Caco-2 (cell line): ENCODE measurements around the gene NUP210L. TPM values are rescaled to one million over a fixed set of nuclear protein-coding genes. Genes with fewer than 3 reads are reported as not detected.

Experiments used
- BruUV-seq: library from RNA; stranded (reverse); fragments of 400-500 nt; replicated peaks from 2 replicates; lab custom pipeline; 2021; lab: Mats Ljungman, UMichigan
- CTCF ChIA-PET: fragments of 300-600 bp; sonication (Branson Sonifier 250); formaldehyde crosslinking; loops from one replicate; lab custom pipeline; 2022; ENCODE audit warnings: antibody characterized with exemption; lab: Charles Lee
- POLR2A ChIA-PET: fragments of 300-600 bp; sonication (Branson Sonifier 250); formaldehyde crosslinking; loops from one replicate; lab custom pipeline; 2022; ENCODE audit warnings: antibody characterized with exemption; lab: Charles Lee
- DNase-seq, 2 experiments: peaks; one replicate each; pipeline versions ENCODE4 v3.0.0 to v3.0.0-alpha.2; 2020 to 2022
- H3K27me3 ChIP-seq: replicated peaks from 2 replicates; pipeline ENCODE4 v1.6.0; 2011; ENCODE audit warnings: low read length; ENCODE audit not compliant: control insufficient read depth, insufficient read depth
- H3K36me3 ChIP-seq: 2 replicates; pipeline ENCODE4 v1.5.1; 2011; ENCODE audit warnings: low read length; ENCODE audit not compliant: control insufficient read depth, insufficient read depth
- H3K4me1 ChIP-seq: fragments of 250-450 bp; sonication (Bioruptor Pico); 2 replicates; pipeline ENCODE4 v1.5.1; 2020; ENCODE audit warnings: mild to moderate bottlenecking
- H3K4me3 ChIP-seq: 2 replicates; pipeline ENCODE4 v1.5.1; 2011; ENCODE audit warnings: low read depth, mild to moderate bottlenecking, control low read depth, low read length
- H3K9me3 ChIP-seq: fragments of 250-450 bp; sonication (Bioruptor Pico); 2 replicates; pipeline ENCODE4 v1.5.1; 2020; ENCODE audit warnings: mild to moderate bottlenecking, moderate library complexity
- H3K27ac Mint-ChIP-seq: one replicate; pipeline ENCODE4 v1.8.0; 2022; ENCODE audit warnings: mixed read lengths; ENCODE audit not compliant: unreplicated experiment
- H3K27me3 Mint-ChIP-seq: one replicate; pipeline ENCODE4 v1.8.0; 2022; ENCODE audit warnings: mixed read lengths; ENCODE audit not compliant: insufficient read depth, unreplicated experiment
- H3K36me3 Mint-ChIP-seq: one replicate; pipeline ENCODE4 v1.8.0; 2022; ENCODE audit warnings: mild to moderate bottlenecking, mixed read lengths; ENCODE audit not compliant: insufficient read depth, unreplicated experiment
- H3K4me1 Mint-ChIP-seq: one replicate; pipeline ENCODE4 v1.8.0; 2022; ENCODE audit warnings: low read depth, mixed read lengths; ENCODE audit not compliant: unreplicated experiment
- H3K4me3 Mint-ChIP-seq: one replicate; pipeline ENCODE4 v1.8.0; 2022; ENCODE audit warnings: mild to moderate bottlenecking, moderate library complexity, mixed read lengths; ENCODE audit not compliant: unreplicated experiment
- H3K9me3 Mint-ChIP-seq: one replicate; pipeline ENCODE4 v1.8.0; 2022; ENCODE audit warnings: mixed read lengths; ENCODE audit not compliant: unreplicated experiment
- intact Hi-C: fragments of 100-400 bp; cut with micrococcal nuclease; formaldehyde crosslinking; loops from one replicate; pipeline ENCODE4 v1.10.0; 2022; ENCODE audit not compliant: unreplicated experiment
- total RNA-seq: library from RNA; stranded (reverse); gene quantifications from 2 replicates; pipeline ENCODE4 v1.2.3, GENCODE V29; 2022
- TF ChIP-seq, protein P1 (sequence below), 2 experiments: fragments of 200-600 bp in 1 of 2; IDR thresholded peaks; 1 replicate in 1 of 2; 2 replicates in 1 of 2; pipeline versions ENCODE4 v1.5.1 to v1.8.0; 2011 to 2022; ENCODE audit warnings: antibody characterized with exemption in 1 of 2, control low read depth in 1 of 2, inconsistent platforms in 1 of 2, low read depth in 1 of 2, low read length in 1 of 2, mild to moderate bottlenecking in 1 of 2, moderate library complexity in 1 of 2; ENCODE audit not compliant: insufficient read depth in 1 of 2, severe bottlenecking in 1 of 2, unreplicated experiment in 1 of 2

Gene NUP210L
- total RNA-seq, 1 experiment from 2014 or later: 0.07 TPM

DNA sequence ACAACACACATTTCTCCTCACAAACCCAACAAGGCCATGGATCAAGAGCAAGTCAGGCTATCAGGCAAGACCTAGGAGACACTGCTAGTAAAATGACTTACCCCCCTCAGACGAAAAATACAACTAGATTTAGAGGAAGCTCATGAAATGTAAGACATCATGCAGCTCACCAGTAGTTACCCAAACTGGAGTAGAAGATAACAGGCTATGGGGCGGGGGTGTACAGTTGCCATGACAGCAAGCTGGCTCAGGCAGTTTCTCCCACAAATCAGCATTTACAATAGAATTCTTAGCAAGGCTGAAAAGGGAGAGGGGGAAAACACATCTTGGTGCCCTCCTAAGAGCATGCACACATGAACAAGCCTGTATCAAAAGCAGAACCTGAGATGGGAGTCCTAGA, 23.1 kb upstream of the NUP210L start:
- no peaks in the 10 kb centered on the region for H3K27me3 Mint-ChIP-seq
- Histone ChIP-seq H3K4me1 (peaks cover 46% of the 10 kb centered on the region), H3K9me3 (no peaks in the 10 kb centered on the region), H3K4me3 (no peak overlapping the region), H3K36me3 (peaks cover 3% of the 10 kb centered on the region; the same call in 1 of the 2 replicates), H3K27me3 (no peaks in the 10 kb centered on the region)
- H3K36me3 Mint-ChIP-seq: peaks cover 94% of the 10 kb centered on the region
- H3K9me3 Mint-ChIP-seq: no peaks in the 10 kb centered on the region
- no peak for DNase-seq
- ChIA-PET CTCF (no interaction called here), POLR2A (interaction anchor here (0.6 to 1.2 kb wide), 2 partner anchors 11 to 188 kb away, joined by 4 to 12 read pairs; partner anchors contain the start of gene RPS27)
- intact Hi-C loops: no loop called here
- H3K27ac Mint-ChIP-seq: peak overlapping the region; percentile 96
- peak overlapping the region; percentile 11 for H3K4me3 Mint-ChIP-seq
- TF ChIP-seq, protein P1, sequence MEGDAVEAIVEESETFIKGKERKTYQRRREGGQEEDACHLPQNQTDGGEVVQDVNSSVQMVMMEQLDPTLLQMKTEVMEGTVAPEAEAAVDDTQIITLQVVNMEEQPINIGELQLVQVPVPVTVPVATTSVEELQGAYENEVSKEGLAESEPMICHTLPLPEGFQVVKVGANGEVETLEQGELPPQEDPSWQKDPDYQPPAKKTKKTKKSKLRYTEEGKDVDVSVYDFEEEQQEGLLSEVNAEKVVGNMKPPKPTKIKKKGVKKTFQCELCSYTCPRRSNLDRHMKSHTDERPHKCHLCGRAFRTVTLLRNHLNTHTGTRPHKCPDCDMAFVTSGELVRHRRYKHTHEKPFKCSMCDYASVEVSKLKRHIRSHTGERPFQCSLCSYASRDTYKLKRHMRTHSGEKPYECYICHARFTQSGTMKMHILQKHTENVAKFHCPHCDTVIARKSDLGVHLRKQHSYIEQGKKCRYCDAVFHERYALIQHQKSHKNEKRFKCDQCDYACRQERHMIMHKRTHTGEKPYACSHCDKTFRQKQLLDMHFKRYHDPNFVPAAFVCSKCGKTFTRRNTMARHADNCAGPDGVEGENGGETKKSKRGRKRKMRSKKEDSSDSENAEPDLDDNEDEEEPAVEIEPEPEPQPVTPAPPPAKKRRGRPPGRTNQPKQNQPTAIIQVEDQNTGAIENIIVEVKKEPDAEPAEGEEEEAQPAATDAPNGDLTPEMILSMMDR (IDR thresholded peaks at IDR 0.05; ENCODE audit: insufficient read depth in 1 of 2, low read depth in 1 of 2, low read length in 1 of 2, severe bottlenecking in 1 of 2, unreplicated experiment in 1 of 2): no peak
- H3K4me1 Mint-ChIP-seq: peaks cover 37% of the 10 kb centered on the region
- BruUV-seq: no TSS peak

DNA sequence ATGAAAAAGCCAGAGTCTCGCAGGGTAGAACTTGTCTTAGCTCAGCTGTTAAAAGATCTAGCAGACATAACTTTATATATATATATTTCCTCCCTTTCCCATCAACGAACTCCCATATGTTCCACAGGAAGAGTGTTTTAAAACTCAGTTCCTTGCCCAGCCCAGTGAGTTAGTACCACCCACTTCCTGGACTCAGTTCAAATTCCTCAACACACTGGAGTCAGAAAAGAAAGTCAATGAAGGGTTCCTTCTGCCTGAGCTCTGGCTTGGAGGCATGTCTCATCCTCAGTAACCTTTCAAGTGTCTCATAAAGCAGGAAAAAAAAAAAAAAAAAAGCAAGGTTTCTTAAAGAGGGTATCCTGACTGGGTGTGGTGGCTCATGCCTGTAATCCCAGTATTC, 21.5 kb upstream of the NUP210L start:
- intact Hi-C loops: no loop called here
- no peak for DNase-seq
- H3K4me1 Mint-ChIP-seq: peaks cover 43% of the 10 kb centered on the region
- Histone ChIP-seq H3K9me3 (no peaks in the 10 kb centered on the region), H3K27me3 (no peaks in the 10 kb centered on the region), H3K4me1 (peaks cover 42% of the 10 kb centered on the region), H3K36me3 (peaks cover 7% of the 10 kb centered on the region), H3K4me3 (no peak overlapping the region)
- H3K36me3 Mint-ChIP-seq: peaks cover 94% of the 10 kb centered on the region
- H3K27me3 Mint-ChIP-seq: no peaks in the 10 kb centered on the region
- no peaks in the 10 kb centered on the region for H3K9me3 Mint-ChIP-seq
- no peak overlapping the region for H3K4me3 Mint-ChIP-seq
- TF ChIP-seq, protein P1 (IDR thresholded peaks at IDR 0.05; ENCODE audit: insufficient read depth in 1 of 2, low read depth in 1 of 2, low read length in 1 of 2, severe bottlenecking in 1 of 2, unreplicated experiment in 1 of 2): no peak
- CTCF ChIA-PET: no interaction called here
- BruUV-seq: no TSS peak
- H3K27ac Mint-ChIP-seq: no peak overlapping the region
- POLR2A ChIA-PET: no interaction called here

DNA sequence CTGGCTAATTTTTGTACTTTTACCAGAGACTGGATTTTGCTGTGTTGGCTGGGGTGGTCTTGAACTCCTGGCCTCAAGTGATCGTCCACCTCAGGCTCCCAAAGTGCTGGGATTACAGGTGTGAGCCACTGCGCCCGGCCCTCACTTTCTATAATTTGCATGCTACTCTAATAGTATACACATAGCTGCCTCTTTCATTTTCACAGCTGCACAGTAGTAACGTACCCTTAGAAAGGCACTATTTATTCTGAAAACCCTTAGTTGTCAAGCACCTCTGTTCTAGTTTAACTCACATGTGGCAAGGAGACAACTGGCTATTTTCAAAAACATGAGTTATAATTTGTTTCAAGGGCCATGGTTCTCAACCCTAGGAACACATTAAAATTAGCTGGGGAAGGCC, 19.8 kb upstream of the NUP210L start:
- no peak overlapping the region for H3K27ac Mint-ChIP-seq
- ChIA-PET CTCF (no interaction called here), POLR2A (no interaction called here)
- TF ChIP-seq, protein P1 (IDR thresholded peaks at IDR 0.05; ENCODE audit: insufficient read depth in 1 of 2, low read depth in 1 of 2, low read length in 1 of 2, severe bottlenecking in 1 of 2, unreplicated experiment in 1 of 2): no peak
- Histone ChIP-seq H3K4me1 (peaks cover 28% of the 10 kb centered on the region), H3K36me3 (peaks cover 12% of the 10 kb centered on the region), H3K27me3 (no peaks in the 10 kb centered on the region), H3K9me3 (no peaks in the 10 kb centered on the region), H3K4me3 (no peak overlapping the region)
- peaks cover 94% of the 10 kb centered on the region for H3K36me3 Mint-ChIP-seq
- peaks cover 40% of the 10 kb centered on the region for H3K4me1 Mint-ChIP-seq
- no peaks in the 10 kb centered on the region for H3K9me3 Mint-ChIP-seq
- BruUV-seq: no TSS peak
- H3K27me3 Mint-ChIP-seq: no peaks in the 10 kb centered on the region
- no peak overlapping the region for H3K4me3 Mint-ChIP-seq
- no peak for DNase-seq
- intact Hi-C loops: no loop called here
